GM21619 (cell line): ENCODE results near the gene PIP5K1B.

Experiments used
- ATAC-seq: cut with Tn5 transposase; IDR thresholded peaks from one replicate; pipeline ENCODE4 v1.9.1; 2021; ENCODE audit not compliant: unreplicated experiment

Gene PIP5K1B

DNA sequence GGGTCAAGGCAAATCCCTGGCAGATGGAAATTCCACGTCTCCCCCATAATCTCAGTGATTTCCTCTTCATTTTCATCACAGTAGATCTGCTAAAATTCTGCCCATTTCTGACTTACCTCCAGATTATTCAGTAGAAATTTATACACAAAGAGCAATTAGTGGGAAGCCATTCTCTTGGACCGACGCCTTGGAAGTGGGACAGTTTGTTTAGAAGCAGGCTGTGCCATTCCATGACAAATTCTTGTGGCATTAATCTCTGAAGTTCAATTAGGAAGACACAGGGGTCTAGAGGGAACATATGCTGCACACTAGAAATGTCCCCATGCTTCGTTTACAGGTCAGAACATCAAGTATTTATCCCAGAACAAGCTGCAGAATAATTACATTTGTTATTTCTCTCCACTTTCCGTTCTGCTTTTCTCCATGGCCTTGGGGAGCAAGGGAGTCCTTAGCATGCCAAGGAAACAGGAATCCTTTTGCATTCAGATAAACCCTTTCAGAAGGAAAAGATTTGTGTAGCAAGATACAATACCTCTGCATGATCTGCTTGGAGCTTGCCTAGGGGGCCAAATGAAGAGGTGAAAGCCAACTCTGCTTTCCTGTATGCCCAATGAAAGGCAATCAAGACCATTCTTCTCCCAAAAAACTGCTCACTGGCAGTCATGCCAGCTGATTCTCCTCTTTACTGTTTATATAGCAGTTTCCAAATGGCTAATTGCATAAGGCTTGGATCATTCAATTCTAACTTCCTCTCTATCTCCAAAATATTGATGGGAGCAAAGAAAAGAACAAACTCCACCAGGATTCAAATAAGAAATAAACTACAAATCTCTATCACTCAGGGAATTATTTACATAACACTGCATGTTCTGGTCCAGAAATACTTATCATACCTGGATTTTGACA is 311.4 kb downstream of the PIP5K1B start:
- ATAC-seq, result no peak

GRCh38 chr9:69018737-69019136 is 313.7 kb downstream of the PIP5K1B start:
- no peak for ATAC-seq

DNA sequence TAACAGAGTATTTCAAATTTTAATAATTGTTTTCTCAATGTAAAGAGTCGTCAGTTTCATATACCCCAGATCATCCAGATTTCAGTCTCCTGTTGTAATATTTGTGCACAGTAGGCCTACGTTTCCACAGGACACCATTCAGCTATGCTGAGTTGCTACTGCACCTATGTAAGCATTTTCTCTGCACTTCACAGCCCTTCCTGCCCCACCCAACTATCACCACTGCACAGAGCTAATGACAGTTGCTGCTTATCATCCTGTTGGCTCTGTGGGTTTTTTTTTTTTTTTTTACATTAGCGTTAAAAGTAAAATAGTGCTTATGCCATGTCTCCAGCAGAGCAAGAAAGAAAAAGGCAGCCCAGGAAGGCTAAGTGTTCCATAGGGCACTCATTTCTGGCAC is 314.8 kb downstream of the PIP5K1B start:
- no peak for ATAC-seq

- no peak for ATAC-seq
Measured at GRCh38 chr9:69020301-69021145, 315.5 kb downstream of the PIP5K1B start.

DNA sequence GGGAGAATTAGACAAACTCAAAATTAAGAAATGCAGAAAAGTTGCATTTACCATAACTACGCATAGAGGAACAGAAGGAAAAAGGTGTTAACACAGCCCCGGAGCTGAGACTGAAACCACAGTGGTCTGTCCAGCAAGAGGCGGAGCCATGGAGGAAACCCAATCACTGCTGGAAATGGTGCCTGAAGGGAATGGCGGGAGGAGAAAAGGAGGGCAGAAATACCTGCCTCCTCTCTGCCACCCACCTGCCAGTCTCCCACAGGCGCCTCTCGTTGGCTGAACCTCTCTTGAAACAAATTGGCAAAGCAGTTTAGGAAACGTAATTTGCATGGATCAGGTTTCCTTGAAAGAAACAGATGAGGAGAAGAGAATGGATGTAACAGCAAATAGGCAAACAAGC is 318.6 kb downstream of the PIP5K1B start:
- no peak for ATAC-seq

- ATAC-seq, result peak; percentile 78
Measured at GRCh38 chr9:69027355-69028097, 322.5 kb downstream of the PIP5K1B start.

DNA sequence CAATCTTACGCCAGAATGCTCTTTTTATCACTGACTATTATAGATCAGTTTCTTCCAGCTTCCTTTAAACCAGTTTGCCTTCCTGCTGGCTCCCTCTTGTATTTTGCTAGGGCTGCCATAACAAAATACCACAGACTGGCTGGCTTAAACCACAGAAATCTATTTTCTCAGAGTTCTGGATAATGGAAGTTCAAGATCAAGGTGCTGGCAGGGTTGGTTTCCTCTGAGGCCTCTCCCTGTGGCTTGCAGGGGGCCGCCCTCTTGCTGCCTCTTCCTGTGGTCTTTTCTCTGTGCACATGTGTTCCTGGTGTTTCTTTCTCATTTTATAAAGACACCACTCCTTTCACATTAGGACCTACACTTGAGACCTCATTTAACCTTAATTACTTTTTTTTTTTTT is 323.7 kb downstream of the PIP5K1B start:
- ATAC-seq, result no peak

DNA sequence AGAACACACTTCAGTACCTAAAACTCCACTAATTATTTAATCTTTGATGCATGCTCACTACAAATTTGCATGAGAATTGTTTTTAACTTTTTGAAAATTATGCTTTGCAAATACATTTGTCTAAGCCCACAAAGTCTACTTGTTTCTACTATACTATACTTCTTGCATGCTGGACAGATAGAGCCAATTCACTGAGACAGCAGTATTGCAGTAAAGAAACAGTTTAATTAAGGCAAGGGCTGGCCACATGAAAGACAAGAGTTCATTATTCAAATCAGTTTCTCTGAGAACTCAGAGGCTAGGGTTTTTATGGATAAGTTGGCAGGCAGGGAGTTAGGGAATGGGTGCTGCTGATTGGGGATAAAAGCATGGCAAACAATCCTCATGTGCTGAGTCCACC is 324.5 kb downstream of the PIP5K1B start:
- ATAC-seq, result no peak

- ATAC-seq, result no peak
Measured at GRCh38 chr9:69030851-69031645, 326.0 kb downstream of the PIP5K1B start.

GRCh38 chr9:69034071-69034470 is 329.0 kb downstream of the PIP5K1B start:
- ATAC-seq, result no peak

- ATAC-seq, result peak; percentile 92
Measured at GRCh38 chr9:69035438-69036308, 330.6 kb downstream of the PIP5K1B start, which contains the start of gene FXN. Gene FXN (plus strand): TSS chr9:69035752. CDS start chr9:69035783, 31 bp downstream.

- ATAC-seq, result no peak
Measured at GRCh38 chr9:69036309-69036708, 331.3 kb downstream of the PIP5K1B start.

DNA sequence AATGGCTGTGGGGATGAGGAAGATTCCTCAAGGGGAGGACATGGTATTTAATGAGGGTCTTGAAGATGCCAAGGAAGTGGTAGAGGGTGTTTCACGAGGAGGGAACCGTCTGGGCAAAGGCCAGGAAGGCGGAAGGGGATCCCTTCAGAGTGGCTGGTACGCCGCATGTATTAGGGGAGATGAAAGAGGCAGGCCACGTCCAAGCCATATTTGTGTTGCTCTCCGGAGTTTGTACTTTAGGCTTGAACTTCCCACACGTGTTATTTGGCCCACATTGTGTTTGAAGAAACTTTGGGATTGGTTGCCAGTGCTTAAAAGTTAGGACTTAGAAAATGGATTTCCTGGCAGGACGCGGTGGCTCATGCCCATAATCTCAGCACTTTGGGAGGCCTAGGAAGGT is 331.8 kb downstream of the PIP5K1B start:
- no peak for ATAC-seq

- ATAC-seq, result no peak
Measured at GRCh38 chr9:69040646-69041045, 335.6 kb downstream of the PIP5K1B start.

DNA sequence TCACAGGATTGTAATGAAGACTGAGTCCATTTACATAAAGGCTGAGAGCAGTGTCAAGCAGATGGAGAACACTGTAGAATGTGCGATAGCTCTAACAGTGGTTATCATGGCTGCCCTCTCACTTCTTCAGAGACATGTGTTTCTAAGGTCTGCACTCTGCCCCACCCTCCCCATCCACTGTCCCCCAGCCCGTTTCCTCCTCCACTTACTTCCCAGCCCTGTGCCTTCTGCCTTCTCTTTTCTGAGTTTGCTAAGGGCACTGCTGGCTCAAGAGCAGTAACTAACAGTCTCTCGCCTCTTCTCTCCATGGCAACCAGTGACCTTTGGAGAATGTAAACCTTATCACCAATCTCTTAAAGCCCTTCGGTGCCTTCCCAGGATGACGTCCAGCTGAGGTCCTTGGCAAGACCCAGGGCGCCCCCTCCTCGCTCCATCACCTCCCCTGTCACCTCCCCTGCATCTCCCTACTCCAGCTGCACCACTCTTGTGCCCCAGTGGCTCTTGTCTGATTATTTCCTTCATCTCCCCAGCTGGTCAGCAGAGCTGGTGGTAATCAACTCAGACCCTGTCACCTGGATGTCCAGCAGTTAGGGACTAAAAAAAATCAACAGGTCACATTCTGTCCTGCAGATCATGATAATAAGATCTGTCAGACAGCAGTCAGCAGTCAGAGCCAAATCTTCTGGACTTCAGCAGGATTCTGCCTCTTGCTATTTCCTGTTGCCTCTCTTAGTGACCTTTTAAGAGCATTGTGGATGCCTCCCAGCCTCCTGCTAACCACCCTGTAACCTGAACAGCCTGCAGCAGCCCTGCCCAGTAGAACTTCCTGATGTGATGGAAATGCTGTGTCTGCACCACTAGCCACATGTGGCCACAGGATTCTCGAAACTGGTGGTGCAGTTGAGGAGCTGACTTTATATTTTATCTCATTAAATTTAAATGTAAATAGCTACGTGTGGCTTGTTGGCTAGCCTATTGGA is 339.5 kb downstream of the PIP5K1B start:
- no peak for ATAC-seq

- ATAC-seq, result no peak
Measured at GRCh38 chr9:69045821-69046220, 340.8 kb downstream of the PIP5K1B start.

GRCh38 chr9:69046723-69047122 is 341.7 kb downstream of the PIP5K1B start:
- ATAC-seq, result no peak

GRCh38 chr9:69047371-69047770 is 342.3 kb downstream of the PIP5K1B start:
- ATAC-seq, result no peak
